GM18498 (cell line): Measurements from ENCODE around the gene ZCCHC8.
A peak's percentile ranks its signal among the peaks of the same experiment; 100 is the strongest.
"Not testable (repeated sequence)": the region's sequence is repeated elsewhere in the genome, so short reads cannot be mapped to it uniquely, and the experiment has no call there.

Experiments used
- ATAC-seq: cut with Tn5 transposase; IDR thresholded peaks from one replicate; pipeline ENCODE4 v1.9.1; 2021; ENCODE audit warnings: mild to moderate bottlenecking, moderate library complexity; ENCODE audit not compliant: unreplicated experiment

ZCCHC8 gene

GRCh38 chr12:122513028-122513427, 12.3 kb upstream of the ZCCHC8 start:
- ATAC-seq: not testable (repeated sequence)

GRCh38 chr12:122508163-122508562, 7.4 kb upstream of the ZCCHC8 start:
- no peak for ATAC-seq

DNA sequence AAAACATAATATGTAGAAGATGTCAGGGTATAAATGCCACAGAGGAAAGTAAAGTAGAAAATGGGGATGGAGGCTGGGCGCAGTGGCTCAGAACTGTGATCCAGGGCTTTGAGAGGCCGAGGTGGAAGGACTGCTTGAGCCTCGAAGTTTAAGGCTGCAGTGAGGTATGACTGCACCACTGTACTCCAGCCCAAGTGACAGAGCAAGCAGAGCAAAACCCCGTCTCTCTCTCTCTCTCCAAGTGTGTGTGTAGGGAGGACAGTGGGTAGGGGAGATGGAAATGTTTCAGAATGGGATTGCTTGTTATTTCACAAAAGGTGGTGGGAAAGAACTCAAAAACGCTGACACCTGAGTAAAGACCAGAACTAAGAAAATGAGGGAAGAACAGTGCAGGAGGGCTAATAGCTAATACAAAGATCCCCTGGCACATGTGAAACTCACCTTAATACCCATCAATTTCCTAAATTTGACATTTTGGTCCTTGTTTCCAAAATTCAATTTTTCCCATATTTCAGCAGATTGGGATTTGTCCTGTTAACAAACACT, 5.7 kb upstream of the ZCCHC8 start:
- ATAC-seq: no peak

DNA sequence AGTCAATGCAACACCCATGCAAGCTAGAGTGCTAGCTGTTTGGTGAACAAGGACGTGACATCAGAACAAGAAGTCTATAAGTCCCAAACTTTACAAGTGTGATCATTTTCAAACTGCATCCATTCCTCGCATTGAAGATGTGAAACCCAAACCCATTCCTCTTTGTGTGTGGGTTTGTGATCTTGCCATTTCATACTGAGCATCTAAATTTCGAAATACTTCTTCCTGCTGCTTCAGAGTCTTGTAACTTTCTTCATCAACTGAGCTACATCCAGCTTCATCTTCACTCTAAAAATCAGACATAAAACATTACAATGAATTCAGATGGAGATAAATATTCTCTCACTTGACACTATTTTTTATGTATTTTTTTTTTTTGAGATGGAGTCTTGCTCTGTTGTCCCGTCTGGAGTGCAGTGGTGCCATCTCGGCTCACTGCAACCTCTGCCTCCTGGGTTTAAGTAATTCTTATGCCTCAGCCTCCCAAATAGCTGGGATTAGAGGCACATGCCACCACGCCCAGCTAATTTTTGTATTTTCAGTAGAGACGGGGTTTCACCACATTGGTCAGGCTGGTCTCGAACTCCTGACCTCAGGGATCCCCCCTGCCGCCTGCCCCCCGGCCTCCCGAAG, 4.8 kb upstream of the ZCCHC8 start:
- ATAC-seq: no peak

- no peak for ATAC-seq
These were observed 3.3 kb upstream of the ZCCHC8 start for GRCh38 chr12:122503783-122504590.

- ATAC-seq: no peak
These were observed 2.5 kb upstream of the ZCCHC8 start for GRCh38 chr12:122503147-122503751.

- ATAC-seq: no peak
These were observed 807 bp upstream of the ZCCHC8 start for GRCh38 chr12:122501489-122501989.

GRCh38 chr12:122499991-122500684, 594 bp downstream of the ZCCHC8 start:
- ATAC-seq: peak; percentile 24

DNA sequence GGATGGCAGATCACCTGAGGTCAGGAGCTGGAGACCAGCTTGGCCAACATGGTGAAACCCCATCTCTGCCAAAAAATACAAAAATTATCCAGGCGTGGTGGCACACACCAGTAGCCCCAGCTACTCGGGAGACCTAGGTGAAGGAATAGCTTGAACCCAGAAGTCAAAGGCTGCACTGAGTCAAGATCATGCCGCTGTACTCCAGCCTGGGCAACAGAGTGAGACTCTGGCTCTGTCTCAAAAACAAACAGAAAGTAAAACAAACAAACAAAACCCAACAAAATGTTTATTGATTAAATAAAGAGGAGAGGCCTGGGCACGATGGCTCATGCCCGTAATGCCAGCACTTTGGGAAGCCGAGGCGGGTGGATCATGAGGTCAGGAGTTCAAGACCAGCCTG, 5.5 kb downstream of the ZCCHC8 start:
- ATAC-seq: no peak

DNA sequence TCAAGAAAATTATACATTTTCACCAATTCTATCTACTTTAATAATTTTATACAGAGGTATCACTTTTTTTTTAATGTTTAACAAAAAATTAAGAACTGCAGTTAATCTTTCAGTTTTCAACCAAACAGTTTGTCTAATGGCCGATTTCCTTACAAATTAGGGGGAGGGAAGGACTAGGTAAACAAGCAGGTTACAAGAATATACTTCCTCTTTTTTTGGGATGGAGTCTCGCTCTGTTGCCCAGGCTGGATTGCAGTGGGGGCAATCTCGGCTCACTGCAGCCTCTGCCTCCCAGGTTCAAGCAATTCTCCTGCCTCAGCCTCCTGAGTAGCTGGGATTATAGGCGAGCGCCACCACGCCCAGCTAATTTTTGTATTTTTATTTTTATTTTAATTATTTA, 7.5 kb downstream of the ZCCHC8 start:
- ATAC-seq: not testable (repeated sequence)

DNA sequence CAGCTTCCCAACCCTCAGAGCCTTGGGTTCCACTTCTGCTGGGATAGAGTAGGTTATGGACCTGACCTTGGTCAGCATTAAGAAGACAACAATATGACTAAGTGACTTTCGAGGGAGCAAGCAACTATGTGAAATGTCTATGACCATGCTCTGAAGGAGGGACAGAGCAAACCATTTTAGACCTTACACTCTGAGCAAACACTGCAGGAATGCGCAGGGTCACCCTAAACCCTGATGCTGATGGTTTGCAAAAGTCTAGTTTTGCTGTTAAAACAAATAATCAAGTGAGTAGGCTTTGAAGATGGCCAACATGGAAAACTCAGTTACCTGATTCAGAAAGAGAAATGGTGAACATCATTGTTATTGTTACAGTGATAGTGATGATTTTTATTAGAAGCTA, 8.7 kb downstream of the ZCCHC8 start:
- no peak for ATAC-seq

DNA sequence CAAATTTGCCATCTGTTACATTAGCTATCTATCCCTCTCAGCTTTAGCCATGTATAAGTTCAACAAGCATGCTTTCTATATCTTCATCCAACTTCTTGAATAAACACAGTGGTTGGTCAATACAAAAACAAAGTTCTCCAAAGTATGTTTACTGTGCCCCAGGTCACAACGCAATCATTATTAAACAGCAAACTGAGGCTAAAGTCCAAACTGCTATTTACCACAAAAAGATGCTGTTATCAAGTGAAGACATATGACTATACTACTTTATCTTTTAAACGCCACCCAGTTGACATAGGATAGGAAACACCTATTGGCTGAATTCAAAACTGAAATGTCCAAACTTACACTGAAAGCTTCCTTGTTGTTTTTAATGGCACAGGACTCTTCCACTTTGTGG, 11.7 kb downstream of the ZCCHC8 start:
- ATAC-seq: no peak

DNA sequence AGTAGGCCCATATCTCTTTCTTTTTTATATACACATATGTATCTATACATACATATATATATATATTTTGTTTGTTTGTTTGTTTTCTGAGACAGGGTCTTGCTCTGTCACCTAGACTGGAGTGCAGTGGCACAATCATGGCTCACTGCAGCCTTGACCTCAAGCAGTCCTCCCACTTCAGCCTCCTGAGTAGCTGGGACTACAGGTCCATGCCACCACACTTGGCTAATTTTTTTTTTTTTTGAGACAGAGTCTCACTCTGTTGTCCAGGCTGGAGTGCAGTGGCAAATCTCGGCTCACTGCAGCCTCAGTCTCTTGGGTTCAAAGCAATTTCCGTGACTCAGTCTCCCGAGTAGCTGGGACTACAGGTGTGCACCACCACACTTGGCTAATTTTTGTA, 12.9 kb downstream of the ZCCHC8 start:
- not testable (repeated sequence) for ATAC-seq

DNA sequence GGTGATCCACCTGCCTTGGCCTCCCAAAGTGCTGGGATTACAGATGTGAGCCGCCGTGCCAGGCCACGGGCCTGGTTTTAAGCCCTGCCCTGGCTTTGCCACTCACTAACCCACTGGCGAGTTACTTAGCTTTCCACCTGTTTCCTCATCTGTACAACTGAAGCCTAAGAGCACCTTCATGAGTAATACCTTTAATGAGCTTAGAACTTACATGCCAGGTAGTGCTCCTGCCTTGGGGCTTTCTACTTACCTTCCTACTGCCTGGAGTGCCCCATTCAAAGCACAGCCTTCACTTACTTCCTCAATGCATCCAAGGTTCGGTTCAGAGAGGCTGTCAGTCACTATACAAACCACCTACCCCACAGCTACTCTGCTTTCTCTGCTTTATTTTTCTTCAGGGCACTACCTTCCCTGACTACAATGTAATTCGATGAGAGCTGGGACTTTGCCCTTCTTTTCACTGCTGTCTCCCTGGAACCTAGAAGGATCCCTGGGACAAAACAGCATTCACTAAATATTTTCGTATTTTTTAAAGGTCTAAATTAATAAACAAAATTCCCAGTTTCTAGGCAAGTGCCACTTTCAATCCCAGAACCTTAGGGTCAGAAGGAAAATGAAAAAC, 13.8 kb downstream of the ZCCHC8 start:
- no peak for ATAC-seq

DNA sequence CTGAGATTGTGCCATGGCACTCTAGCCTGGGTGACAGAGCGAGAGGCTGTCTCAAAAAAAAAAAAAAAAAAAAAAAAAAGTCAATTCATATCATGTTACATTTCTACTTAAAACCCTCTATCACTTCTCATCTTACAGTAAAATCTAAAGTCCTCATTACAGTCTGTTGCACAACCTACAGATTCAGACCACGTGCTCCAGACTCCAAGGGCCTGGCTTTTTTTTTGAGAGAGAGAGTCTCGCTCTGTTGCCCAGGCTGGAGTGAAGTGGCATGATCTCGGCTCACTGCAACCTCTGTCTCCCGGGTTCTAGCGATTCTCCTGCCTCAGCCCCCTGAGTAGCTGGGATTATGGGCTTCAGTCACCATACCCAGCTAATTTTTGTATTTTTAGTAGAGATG, 14.4 kb downstream of the ZCCHC8 start:
- ATAC-seq: not testable (repeated sequence)

DNA sequence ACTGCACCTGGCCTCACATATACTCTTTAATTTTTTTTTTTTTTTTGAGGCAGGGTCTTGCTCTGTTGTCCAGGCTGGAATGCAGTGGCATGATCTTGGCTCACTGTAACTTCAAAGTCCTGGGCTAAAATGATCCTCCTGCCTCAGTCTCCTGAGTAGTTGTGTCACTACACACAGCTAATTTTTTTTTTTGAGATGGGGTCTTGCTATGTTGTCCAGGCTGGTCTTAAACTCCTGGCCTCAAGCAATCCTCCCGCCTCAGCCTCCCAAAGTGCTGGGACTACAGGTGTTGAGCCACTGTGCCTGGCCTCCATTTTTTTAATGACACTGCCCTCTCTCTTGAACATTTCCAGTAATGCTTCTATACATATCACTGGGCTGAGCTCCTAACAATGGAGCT, 16.3 kb downstream of the ZCCHC8 start:
- ATAC-seq: not testable (repeated sequence)

DNA sequence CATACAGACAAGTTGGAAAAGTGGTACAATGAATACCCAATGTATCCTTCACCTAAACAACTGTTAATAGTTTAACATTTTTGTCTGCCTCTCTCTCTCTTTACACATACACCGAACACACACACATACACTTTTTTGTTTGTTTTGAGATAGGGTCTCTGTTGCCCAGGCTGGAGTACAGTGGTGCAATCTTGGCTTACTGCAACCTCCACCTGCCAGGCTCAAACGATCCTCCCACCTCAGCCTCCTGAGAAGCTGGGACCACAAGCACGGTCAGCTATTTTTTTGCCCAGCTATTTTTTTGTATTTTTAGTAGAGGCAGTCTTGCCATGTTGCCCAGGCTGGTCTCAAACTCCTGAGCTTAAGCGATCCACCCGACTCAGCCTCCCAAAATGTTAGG, 16.8 kb downstream of the ZCCHC8 start:
- ATAC-seq: no peak

DNA sequence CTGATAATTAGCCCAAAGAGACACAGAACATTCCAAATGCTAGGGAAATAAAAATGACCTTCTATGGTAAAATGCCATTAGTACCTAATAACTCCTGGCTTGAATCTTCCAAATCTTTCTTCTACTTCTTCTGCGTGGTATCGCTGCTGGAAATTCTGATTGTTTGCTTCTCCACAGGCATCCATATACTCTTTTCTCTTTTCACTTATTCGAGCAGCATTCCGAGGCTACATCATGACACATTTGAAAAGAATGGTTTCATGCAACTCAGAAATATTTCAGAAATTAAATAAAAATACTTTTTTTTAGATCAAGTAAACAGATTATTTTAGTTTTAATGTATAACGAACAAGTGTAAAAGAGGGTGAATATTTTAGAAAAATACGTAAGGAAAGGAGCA, 18.9 kb downstream of the ZCCHC8 start:
- no peak for ATAC-seq

- no peak for ATAC-seq
These were observed 20.0 kb downstream of the ZCCHC8 start for GRCh38 chr12:122480753-122481152.

DNA sequence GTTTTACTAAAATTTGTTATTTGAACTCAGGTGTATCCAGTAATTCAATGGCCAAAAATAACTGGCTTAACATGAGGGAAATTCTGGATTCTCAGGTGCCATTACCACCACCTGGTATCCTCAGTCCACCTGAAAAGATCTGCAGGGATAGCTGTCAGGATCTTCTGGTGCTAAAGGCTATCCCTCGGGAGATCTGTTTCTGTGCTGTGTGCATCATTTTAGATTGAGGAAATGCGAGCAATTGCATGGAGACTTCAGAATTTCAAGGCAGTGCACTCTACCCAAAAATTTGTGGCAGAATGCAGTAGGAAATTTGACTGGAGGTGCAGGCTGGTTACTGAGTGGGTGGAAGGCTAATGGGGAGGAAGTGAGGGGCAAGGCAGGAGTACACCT, 26.4 kb downstream of the ZCCHC8 start:
- no peak for ATAC-seq
